Measurements from ENCODE around the gene ADAM12. TPM values are rescaled to one million over a fixed set of nuclear protein-coding genes. Genes with fewer than 3 reads are reported as not detected.

Gene ADAM12
- total RNA-seq, 1 donor from 2014 or later = not detected

DNA sequence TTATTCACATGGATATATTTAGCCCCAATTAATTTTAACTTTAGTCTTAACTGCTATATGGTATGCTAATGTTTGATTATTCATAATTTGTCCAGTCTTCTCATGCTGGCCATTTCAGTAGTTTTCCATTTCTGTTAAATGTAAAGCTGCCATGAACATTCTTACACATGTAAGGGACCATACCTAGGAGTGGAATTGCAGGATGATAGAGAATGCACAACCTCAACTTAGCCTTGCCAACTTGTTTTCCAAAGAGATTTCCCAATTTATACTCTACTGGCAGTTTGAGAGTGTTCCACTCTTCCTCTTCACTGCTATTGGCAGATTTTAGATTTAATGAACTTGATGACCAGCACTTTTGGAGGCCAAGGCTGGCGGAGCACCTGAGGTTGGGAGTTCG lies 423.7 kb downstream of the ADAM12 start:
- Histone ChIP-seq H3K27me3 (no peaks in the 10 kb centered on the region), H3K27ac (no peak overlapping the region), H3K4me3 (no peak overlapping the region), H3K4me1 (no peaks in the 10 kb centered on the region), H3K9me3 (peaks cover 0 to 10% of the 10 kb centered on the region in 2 donors), H3K36me3 (no peaks in the 10 kb centered on the region)
- intact Hi-C loops (cut with DNase I) = no loop called here
- TF ChIP-seq, protein P1, sequence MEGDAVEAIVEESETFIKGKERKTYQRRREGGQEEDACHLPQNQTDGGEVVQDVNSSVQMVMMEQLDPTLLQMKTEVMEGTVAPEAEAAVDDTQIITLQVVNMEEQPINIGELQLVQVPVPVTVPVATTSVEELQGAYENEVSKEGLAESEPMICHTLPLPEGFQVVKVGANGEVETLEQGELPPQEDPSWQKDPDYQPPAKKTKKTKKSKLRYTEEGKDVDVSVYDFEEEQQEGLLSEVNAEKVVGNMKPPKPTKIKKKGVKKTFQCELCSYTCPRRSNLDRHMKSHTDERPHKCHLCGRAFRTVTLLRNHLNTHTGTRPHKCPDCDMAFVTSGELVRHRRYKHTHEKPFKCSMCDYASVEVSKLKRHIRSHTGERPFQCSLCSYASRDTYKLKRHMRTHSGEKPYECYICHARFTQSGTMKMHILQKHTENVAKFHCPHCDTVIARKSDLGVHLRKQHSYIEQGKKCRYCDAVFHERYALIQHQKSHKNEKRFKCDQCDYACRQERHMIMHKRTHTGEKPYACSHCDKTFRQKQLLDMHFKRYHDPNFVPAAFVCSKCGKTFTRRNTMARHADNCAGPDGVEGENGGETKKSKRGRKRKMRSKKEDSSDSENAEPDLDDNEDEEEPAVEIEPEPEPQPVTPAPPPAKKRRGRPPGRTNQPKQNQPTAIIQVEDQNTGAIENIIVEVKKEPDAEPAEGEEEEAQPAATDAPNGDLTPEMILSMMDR (IDR thresholded peaks at IDR 0.05) = no peak
- DNase-seq (ENCODE audit: low spot score in 2 of 2) = no peak

Data from ascending aorta (tissue), 2 donors.